Measurements from ENCODE around the gene GLB1L2.
"Not testable (repeated sequence)": the region's sequence is repeated elsewhere in the genome, so short reads cannot be mapped to it uniquely, and the experiment has no call there.

Gene GLB1L2, protein sequence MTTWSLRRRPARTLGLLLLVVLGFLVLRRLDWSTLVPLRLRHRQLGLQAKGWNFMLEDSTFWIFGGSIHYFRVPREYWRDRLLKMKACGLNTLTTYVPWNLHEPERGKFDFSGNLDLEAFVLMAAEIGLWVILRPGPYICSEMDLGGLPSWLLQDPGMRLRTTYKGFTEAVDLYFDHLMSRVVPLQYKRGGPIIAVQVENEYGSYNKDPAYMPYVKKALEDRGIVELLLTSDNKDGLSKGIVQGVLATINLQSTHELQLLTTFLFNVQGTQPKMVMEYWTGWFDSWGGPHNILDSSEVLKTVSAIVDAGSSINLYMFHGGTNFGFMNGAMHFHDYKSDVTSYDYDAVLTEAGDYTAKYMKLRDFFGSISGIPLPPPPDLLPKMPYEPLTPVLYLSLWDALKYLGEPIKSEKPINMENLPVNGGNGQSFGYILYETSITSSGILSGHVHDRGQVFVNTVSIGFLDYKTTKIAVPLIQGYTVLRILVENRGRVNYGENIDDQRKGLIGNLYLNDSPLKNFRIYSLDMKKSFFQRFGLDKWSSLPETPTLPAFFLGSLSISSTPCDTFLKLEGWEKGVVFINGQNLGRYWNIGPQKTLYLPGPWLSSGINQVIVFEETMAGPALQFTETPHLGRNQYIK

DNA sequence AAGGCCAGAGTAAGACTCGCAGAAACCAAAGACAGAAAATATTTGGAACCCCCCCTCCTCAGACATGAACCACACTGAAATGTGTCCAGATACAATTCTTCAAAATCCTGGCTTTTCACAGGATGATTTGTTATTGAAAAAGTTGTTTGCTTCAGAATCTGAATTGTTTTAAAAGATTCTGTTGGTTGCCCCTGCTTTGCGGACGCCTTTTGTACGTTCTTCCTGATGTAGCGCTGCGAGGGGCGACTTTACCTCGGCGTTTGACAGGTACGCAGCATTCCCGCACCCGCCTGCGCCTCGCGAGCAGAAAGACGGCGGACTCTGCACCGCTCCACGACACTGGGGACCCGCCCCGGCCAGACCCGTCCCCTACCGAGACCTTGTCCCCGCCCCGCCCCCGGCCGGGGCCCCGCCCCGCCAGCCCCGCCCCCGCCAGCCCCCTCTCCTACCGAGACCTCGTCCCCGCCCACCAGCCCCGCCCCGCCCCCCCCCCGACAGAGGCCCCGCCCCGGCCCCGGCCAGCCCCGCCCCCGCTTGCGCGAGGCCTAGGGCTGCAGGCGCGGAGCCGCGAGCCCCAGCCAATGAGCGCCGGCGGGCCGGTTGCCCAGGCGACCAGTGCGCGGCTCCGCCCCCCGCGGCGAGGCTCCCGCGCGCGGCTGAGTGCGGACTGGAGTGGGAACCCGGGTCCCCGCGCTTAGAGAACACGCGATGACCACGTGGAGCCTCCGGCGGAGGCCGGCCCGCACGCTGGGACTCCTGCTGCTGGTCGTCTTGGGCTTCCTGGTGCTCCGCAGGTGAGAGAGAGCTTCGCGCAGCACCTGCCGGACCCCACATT lies at the start of gene GLB1L2:
Gene GLB1L2 (plus strand): TSS at position 635 of the 835 bp plus-strand sequence. CDS start 74 bp downstream, at position 709.
- DNase-seq = peak; percentile 58

DNA sequence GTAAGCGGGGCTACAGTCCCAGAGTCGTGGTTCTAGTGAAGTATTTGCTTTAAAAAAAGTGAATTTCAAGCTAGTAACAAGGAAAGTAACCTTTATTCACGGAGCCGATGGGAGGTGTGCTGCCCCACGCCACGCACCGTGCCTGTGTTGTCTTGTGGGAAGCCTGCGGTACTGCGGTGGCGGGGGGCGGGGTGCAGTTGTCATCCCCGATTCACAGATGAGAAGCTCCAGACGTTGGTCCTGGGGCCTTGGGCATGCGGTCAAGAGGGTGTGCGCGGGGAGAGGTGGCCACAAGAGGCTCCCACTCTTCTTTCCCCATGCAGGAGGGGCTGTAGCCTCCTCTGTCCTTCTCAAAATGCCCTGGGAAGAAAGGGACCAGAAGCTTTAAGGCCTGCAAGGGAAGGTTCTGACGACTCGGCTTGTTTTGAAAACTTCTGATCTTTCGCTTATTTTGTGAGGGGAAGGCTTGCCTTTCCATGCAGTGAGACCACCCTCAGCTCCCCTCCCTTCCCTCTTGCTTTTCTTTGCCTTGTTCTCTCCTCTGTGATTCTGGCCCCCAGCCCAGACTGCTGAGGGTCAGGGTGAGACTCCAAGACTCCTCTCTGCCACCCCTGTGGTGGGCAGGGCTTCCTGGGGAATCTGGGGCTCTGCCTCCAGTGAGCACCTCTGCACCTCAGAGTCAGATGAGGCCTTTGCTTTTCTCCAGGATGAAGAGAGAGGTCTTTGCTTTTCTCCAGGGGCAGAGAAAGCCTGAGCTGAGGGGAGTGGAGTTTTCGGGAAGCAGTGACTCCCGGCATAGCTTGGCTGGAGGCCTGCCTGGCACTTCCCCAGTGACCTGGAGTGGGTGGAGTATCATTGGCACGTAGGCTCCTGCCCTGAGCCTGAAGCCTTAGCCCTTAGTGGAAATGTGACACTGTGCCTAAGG lies 49.4 kb upstream of the GLB1L2 start:
- DNase-seq = no peak

DNA sequence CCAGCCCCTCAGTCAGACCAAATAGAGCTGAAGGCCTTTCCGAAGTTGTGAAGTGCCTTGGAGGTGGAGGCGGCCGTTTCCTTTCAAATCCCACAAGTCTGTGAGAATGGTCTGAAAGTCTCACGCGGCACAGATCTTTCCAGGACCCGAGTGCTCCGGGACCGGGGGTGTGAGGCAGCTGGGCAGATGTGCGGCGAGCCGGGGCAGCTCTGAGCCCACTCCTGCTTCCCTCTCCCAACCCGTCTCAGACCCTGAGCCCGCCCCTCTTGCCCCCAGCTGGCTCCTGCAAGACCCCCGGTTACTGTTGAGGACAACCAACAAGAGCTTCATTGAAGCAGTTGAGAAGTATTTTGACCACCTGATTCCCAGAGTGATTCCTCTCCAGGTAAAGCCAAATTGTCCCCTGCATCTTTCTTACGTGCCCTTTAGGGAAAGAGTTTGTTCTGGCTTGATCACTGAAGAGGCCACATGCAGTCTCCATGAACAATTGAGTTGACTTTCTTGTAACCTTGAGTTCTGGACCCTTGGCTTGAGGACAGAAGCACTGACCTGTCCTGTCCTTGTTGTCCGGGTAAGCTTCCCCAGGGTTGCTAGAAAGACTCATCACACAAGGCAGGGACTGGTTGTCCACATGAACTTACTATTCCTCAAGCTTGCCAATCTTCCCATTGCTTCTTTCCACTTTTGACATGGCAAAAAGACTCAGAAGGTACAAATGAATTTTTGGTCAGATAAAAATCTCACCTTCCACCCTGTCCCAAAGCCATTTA lies 48.1 kb upstream of the GLB1L2 start:
- no peak for DNase-seq

DNA sequence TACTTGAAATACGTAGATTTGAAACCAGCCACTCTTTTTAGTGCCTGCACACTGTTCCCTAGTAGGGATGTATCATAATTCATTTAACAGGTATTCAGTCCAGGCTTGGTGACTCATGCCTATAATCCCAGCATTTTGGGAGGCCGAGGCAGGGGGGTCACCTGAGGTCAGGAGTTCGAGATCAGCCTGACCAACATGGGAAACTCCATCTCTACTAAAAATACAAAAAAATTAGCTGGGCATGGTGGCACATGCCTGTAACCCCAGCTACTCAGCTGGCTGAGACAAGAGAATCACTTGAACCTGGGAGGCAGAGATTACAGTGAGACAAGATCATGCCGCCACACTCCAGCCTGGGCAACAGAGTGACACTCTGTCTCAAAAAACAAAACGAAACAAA lies 47.4 kb upstream of the GLB1L2 start:
- not testable (repeated sequence) for DNase-seq

DNA sequence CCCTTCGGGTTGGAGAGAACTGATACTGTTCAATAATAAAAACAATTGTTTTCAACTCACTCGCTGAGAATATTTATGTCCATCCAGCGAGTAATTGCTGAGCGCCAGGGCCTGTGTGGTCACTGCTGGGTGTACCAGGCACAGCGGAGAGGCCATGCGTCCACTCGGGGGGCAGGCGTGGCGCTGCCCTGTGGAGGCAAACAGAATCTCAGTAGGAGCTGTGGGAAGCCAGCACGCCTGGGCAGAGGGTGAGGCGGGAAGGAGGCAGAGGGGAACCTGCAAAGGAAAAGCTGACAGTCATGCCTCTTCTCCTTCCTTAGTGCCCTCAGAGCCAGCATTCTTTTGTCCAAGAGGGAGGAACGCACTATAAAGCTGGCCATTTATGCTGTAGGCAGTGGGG lies 44.2 kb upstream of the GLB1L2 start:
- DNase-seq = no peak

DNA sequence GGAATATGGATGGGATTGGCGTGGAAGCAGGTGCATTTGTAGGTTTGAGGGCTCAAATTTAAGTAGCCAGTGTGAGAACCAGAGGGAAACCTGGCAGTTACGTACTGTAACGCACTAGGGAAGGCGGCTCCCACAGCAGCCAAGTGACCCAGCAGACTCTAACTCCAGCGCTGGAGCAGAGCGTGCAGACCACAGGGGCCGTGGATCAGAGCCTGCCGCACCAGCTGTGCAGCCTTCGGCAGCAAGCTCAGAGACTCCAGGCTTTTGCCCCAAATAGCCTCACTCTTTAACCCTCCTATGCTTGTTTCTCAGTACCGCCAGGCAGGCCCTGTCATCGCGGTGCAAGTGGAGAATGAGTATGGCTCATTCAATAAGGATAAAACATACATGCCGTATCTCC lies 43.3 kb upstream of the GLB1L2 start:
- DNase-seq = no peak

DNA sequence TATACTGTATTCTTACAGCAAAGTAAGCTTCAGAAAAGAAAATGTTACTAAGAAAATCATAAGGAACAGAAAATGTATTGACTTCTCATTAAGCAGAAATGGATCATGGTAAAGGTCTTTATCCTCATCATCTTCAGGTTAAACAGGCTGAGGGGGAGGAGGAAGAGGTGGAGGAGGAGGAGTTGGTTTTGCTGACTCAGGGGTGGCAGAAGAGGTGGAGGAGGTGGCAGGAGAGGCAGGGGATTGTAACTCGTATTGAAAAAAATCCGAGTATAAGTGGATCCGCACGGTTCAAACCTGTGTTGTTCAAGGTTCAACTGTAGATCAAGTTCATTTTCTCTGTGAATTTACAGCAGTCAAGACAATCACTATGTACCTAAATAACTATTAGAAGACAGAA lies 42.6 kb upstream of the GLB1L2 start:
- DNase-seq = no peak

DNA sequence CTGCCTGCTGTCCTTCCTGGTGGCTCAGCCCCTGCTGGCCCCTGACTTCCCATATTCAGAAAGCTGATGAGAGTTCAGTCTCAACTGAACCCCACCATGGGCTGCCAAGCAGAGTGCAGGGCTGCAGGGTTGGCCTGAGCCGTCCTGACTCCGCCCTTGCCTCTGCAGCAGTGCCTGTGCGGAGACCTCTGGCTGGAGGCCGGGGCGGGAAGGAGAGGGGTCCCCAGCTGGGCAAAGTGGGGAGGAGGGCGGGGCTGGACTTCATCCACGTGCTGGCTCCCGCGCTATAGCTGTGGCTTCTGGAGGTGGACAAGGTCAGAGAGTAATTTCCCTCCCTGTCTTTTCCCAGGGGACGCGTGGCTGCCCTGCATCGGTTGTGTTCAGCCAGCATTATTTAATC lies 42.0 kb upstream of the GLB1L2 start:
- no peak for DNase-seq

DNA sequence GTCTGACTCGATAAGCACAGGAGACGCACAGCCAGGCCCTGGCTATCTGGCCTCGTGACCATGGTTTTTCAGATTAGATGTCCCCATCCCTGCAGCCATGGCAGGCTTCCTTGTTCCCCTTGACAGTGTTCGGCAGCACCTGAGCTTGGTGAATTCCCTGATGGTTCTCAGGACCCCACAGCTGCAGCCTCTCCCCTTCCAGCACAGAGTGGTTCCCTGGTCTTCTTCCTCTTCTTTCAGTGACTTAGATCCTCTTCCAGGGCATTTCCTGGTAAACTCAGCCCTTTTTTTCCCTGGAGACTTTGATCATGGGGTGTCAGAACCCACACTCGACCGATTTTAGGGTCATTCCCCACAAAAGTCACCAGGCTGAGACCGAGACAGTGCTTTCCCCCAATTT lies 41.1 kb upstream of the GLB1L2 start:
- DNase-seq = no peak

DNA sequence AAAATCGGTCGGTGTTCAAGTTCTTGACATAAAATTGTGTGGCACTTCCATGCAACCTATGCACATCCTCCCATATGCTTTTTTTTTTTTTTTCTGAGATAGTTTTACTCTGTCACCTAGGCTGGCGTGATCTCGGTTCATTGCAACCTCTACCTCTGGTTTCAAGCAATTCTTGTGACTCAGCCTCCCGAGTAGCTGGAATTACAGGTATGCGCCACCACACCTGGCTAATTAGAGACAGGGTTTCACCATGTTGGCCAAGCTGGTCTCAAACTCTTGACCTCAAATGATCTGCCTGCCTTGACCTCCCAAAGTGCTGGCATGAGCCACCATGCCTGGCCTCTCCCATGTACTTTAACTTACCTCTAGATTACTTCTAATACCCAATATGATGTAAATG lies 40.6 kb upstream of the GLB1L2 start:
- DNase-seq = no peak

DNA sequence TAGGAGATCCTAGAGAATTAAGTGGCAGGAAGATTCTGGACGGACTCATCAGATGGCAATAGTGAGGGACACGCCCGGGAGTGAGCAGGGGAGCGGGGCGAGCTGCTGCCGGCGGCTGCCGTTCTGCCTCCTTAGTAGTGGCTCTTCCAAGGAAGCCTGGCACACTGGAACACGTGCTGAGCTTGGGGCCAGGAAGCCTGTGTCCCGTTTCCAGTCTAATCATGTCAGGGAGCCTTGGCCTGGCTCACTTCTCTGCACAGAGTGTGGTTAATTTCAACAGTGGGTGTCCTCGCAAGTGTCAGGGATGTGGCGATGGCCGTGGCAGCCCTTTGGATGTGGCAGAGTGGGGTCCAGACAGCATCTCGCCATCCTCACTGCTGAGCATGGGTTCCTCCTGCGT lies 39.1 kb upstream of the GLB1L2 start:
- DNase-seq = no peak

DNA sequence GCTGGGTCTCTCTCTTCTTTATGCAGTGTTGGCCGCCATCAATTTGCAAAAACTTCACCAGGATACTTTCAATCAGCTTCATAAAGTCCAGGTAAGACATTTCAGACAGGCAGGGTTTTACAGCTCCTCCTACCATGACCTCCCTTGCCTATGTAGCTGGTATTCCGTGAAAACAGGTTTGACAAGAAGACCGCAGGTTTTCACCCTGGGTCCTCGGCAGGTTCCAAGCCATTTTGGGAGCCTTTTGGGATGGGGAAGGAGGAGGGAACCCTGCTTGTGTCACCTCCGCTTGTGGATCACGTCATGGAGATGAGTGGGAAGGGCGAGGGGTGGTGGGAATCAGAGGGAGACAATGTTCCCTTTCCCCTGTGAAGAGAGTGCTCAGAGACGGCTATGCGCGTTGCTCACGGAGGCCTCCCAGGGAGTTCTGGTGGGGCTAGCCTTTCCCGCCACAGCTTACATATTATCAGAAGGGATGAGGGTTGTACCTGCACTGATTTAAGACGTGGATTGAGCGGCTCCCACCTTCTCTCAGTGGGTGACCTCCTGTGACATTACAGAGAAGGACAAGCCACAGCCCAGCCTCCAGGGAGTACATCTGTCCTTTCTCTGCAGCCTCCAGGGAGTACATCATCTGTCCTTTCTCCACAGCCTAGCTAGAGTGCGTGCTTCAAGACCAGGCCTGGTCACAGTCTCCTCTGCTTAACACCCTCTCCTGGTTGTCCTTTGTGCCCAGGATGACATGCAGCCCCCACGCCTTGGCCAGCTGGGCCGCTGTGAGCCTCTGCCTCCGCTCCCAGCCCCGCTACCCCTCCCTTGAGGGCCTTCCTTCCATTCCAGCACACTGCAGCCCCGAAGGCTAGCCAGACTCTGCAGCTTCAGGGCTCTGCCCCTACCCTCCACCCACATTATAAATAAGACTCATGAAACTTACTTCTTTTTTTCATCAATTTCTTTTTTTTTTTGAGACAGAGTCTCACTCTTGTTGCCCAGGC lies 38.4 kb upstream of the GLB1L2 start:
- DNase-seq = no peak

DNA sequence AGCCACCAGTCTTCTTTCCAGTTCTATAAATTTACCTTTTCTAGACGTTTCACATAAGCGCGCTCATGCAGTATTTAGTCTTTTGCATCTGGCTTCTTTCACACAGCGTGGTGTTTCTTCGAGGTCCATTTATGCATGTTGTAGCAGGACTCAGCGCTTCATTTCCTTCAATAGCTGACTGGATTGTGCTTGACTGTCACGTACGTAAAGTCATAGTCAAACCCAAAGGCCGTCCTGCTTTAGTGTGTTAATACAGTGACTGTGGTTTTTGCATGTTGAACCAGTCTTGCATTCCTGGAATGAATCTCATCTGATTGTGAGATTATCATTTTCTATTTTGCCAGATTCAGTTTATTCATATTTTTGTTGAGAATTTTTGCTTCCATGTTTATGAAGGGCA lies 37.1 kb upstream of the GLB1L2 start:
- DNase-seq = no peak

DNA sequence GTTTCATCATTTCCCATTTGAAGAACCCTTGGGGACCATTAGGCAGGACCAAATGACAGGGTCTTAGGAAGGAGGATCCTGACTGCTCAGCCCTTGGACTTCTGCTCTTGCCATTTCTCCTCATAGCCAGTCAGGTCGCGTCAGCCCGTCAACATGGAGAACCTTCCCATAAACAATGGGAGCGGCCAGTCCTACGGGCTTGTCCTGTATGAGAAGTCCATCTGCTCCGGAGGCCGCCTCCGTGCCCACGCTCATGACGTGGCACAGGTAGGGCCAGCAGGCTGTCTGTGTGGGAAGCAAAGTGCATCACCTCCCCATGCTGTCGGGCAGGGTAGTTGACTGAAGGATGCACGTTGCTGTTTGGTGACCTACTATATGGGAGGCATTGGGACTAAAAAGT lies 19.6 kb upstream of the GLB1L2 start:
- no peak for DNase-seq

DNA sequence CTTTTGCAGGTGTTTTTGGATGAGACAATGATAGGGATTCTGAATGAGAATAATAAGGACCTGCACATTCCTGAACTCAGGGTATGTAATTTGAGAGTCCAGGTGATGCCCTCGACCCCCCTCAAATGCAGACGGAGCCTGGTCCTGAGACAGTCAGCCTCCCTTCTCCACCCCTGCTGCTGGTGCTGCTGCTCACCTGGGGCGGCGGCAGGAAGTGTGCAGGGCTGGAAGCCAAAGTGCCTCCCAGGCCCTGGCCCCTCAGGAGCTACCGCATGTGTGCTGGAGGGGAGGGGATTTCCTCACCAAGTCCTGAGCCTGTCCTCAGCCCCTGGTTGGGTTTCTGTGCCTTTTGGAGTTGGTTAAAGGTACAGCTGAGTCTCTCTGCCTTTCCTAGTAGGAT lies 19.0 kb upstream of the GLB1L2 start:
- no peak for DNase-seq

DNA sequence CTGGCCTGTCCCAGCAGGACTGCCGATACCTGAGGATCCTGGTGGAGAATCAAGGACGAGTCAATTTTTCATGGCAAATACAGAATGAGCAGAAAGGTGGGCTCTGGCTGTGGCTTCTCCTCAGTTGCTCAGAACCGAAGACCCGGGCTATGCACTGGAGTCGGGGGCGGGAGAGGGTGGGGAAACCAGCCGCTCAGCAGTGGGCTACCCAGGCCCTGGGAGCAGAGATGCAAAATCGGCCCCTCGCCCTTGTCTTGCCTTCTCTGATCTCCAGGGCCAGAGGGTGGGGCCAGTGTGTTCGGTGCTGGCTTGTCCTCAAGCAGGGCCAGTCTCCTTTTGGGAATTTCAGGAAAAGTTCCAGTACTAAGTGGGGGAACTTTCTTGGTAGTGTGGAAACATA lies 18.4 kb upstream of the GLB1L2 start:
- no peak for DNase-seq

DNA sequence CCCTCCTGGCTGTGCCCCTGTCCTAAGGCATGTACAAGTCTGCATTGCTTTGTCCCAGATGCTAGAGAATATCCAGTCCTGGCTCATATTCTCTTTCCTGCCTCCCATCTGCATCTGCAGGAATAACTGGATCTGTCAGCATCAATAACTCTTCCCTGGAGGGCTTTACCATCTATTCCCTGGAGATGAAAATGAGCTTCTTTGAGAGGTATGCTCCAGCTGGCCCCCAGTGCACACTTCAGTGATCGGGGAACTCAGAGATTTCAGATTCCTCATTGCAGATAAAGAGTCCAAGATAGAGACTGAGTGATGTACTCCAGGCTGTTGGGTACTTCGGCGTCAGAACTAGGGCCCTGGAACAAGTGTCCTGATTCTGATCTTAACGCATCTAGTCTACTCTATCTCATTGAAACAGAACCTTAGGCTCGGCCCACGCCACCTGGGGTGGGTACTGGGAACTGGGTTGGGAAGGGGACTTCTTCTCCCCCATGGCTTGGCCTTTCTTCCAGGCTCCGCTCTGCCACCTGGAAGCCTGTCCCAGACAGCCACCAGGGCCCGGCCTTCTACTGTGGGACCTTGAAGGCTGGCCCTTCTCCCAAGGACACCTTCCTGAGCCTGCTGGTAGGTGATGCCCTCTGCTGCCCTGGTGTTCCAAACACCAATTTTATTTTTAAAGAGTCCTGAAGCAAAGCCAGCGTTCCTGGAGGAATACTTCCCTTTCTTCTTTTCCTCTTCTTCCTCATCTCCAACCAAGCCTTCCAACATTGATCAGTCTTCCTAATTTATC lies 17.8 kb upstream of the GLB1L2 start:
- peak; percentile 40 for DNase-seq

DNA sequence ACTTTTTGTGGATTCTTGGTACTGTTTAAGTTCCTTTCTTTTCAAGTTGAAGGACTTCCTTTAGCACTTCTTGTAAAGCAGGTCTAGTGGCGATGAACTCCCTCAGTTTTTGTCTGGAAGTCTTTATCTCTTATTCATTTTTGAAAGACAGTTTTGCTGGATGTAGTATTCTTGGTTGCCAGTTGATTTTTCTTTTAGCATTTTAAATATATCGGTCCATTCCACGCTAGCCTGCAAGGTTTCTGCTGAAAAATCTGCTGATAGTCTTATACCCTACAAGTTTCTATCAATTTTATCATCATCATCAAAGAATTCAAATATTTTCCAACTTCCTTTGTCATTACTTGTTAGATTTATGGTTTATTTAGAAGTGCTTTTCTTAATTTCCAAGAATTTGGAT lies 14.7 kb upstream of the GLB1L2 start:
- no peak for DNase-seq

DNA sequence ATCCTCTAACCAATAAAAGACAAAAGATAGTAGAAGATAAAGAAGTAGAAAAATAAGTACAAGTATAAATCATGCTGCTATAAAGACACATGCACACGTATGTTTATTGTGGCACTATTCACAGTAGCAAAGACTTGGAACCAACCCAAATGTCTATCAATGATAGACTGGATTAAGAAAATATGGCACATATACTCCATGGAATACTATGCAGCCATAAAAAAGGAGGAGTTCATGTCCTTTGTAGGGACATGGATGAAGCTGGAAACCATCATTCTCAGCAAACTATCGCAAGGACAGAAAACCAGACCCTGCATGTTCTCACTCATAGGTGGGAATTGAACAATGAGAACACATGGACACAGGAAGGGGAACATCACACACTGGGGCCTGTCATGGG lies 10.4 kb upstream of the GLB1L2 start:
- DNase-seq = not testable (repeated sequence)

DNA sequence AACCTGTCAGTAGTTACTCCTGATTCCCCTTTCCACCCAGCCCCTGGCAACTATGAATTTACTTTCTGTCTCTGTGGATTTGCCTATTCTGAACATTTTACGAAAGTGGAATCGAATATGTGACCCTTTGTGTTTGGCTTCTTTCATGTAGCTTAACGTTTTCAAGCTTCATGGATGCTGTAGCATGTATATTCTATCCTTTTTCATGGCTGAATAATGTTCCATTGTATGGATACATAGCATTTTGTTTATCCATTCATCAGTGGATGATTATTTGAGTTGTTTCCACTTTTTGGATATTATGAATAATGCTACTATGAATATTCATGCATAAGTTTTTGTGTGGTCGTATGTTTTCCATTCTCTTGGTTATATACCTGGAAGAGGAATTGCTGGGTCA lies 9.2 kb upstream of the GLB1L2 start:
- DNase-seq = no peak

Measured in NCI-H2171 (cell line).